Osteocyte (in vitro differentiated cells): ENCODE results near the gene SMIM31. TPM values are rescaled to one million over a fixed set of nuclear protein-coding genes. Genes with fewer than 3 reads are reported as not detected.

Experiments used
- DNase-seq: peaks from one replicate; pipeline ENCODE4 v3.0.0; 2021; ENCODE audit warnings: mixed read lengths; ENCODE audit not compliant: unreplicated experiment; ENCODE audit errors: extremely low spot score
- H3K27ac Mint-ChIP-seq: one replicate; pipeline ENCODE4 v1.8.0; 2021; ENCODE audit warnings: mild to moderate bottlenecking, mixed read lengths; ENCODE audit not compliant: unreplicated experiment
- H3K27me3 Mint-ChIP-seq: one replicate; pipeline ENCODE4 v1.8.0; 2021; ENCODE audit warnings: mixed read lengths; ENCODE audit not compliant: unreplicated experiment
- H3K36me3 Mint-ChIP-seq: one replicate; pipeline ENCODE4 v1.8.0; 2021; ENCODE audit warnings: mixed read lengths; ENCODE audit not compliant: unreplicated experiment
- H3K4me1 Mint-ChIP-seq: one replicate; pipeline ENCODE4 v1.8.0; 2021; ENCODE audit warnings: mixed read lengths; ENCODE audit not compliant: unreplicated experiment
- H3K4me3 Mint-ChIP-seq: one replicate; pipeline ENCODE4 v1.8.0; 2021; ENCODE audit warnings: mild to moderate bottlenecking, moderate library complexity, mixed read lengths; ENCODE audit not compliant: unreplicated experiment
- H3K9me3 Mint-ChIP-seq: one replicate; pipeline ENCODE4 v1.8.0; 2021; ENCODE audit warnings: mixed read lengths; ENCODE audit not compliant: unreplicated experiment
- total RNA-seq: library from RNA; stranded (reverse); gene quantifications from 2 replicates; pipeline ENCODE4 v1.2.1, GENCODE V29; 2021
- TF ChIP-seq, protein P1 (sequence below): fragments of 200-600 bp; sonication (generic); IDR thresholded peaks from 2 replicates; pipeline ENCODE4 v1.5.0; 2021; ENCODE audit warnings: antibody characterized with exemption, mild to moderate bottlenecking, moderate library complexity

Gene SMIM31
- total RNA-seq, 1 donor from 2014 or later: not detected

DNA sequence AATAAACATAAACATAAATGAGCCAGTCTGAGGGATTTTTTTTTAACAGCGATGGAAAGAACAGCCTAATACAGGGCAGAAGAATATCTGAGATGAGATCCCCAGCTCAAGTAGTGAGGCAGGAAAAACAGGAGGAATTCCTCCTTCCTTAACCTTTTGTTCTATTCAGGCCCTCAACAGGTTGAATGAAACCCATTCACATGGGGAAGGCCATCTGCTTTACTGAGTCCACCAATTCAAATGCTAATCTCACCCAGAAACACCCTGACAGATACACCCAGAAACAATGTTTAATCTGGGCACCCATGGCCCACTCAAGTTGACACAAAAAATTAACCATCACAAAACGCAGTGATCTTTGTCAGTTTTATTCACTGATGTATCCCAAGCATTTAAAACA lies 45.5 kb downstream of the SMIM31 start:
- no peaks in the 10 kb centered on the region for H3K36me3 Mint-ChIP-seq
- no peaks in the 10 kb centered on the region for H3K27me3 Mint-ChIP-seq
- no peaks in the 10 kb centered on the region for H3K4me1 Mint-ChIP-seq
- no peak for DNase-seq
- TF ChIP-seq, protein P1, sequence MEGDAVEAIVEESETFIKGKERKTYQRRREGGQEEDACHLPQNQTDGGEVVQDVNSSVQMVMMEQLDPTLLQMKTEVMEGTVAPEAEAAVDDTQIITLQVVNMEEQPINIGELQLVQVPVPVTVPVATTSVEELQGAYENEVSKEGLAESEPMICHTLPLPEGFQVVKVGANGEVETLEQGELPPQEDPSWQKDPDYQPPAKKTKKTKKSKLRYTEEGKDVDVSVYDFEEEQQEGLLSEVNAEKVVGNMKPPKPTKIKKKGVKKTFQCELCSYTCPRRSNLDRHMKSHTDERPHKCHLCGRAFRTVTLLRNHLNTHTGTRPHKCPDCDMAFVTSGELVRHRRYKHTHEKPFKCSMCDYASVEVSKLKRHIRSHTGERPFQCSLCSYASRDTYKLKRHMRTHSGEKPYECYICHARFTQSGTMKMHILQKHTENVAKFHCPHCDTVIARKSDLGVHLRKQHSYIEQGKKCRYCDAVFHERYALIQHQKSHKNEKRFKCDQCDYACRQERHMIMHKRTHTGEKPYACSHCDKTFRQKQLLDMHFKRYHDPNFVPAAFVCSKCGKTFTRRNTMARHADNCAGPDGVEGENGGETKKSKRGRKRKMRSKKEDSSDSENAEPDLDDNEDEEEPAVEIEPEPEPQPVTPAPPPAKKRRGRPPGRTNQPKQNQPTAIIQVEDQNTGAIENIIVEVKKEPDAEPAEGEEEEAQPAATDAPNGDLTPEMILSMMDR: no peak
- H3K27ac Mint-ChIP-seq: no peak overlapping the region
- no peaks in the 10 kb centered on the region for H3K9me3 Mint-ChIP-seq
- H3K4me3 Mint-ChIP-seq: no peak overlapping the region

DNA sequence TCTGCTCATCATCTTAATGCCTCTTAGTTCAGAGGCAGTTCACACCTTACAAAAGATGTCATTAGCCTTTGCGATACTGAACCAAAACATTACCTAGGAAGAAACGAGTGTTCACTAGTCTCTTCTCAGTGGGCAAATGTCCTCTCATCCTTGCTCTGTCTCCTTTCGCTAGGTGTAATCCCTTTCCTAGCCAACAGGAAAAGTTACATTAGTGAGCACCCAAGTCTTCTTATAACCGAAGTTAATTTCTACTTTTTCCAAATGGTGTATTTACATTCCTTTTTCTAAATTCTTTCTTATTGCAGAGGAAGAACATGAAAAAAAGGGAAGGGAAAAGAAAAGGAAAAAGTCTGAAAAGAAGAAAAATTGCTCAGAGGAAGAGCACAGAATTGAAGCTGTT lies 46.9 kb downstream of the SMIM31 start:
- H3K9me3 Mint-ChIP-seq: no peaks in the 10 kb centered on the region
- no peaks in the 10 kb centered on the region for H3K36me3 Mint-ChIP-seq
- no peak overlapping the region for H3K27ac Mint-ChIP-seq
- no peak overlapping the region for H3K4me3 Mint-ChIP-seq
- TF ChIP-seq, protein P1: no peak
- no peak for DNase-seq
- no peaks in the 10 kb centered on the region for H3K4me1 Mint-ChIP-seq
- no peaks in the 10 kb centered on the region for H3K27me3 Mint-ChIP-seq

DNA sequence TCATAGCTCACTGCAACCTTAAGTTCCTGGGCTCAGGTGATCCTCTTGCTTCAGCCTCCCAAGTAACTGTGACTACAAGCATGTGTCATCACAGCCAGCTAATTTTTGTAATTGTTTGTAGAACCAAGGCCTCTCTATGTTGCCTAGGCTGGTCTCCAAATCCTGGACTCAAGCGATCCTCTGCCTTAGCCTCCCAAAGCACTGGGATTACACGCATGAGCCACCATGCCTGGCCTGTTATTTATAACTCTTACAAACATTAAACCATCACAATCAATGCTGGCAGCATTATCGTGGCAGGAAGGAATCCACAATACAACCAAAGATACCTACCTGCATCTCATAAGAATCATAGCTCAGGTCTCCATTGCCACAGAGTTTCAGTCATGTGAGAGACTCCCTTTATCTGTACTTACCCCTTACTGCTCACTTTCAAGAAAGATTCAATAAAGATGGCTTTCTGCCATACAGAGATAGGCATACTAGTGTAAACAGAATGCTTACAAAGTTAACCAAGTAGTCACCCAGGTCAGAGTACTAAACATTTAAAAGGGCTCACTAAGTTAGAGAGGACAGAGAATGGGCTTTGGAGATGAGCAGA lies 48.5 kb downstream of the SMIM31 start:
- TF ChIP-seq, protein P1: no peak
- DNase-seq: no peak
- H3K27me3 Mint-ChIP-seq: no peaks in the 10 kb centered on the region
- no peak overlapping the region for H3K27ac Mint-ChIP-seq
- H3K4me3 Mint-ChIP-seq: no peak overlapping the region
- no peaks in the 10 kb centered on the region for H3K9me3 Mint-ChIP-seq
- no peaks in the 10 kb centered on the region for H3K4me1 Mint-ChIP-seq
- H3K36me3 Mint-ChIP-seq: no peaks in the 10 kb centered on the region

DNA sequence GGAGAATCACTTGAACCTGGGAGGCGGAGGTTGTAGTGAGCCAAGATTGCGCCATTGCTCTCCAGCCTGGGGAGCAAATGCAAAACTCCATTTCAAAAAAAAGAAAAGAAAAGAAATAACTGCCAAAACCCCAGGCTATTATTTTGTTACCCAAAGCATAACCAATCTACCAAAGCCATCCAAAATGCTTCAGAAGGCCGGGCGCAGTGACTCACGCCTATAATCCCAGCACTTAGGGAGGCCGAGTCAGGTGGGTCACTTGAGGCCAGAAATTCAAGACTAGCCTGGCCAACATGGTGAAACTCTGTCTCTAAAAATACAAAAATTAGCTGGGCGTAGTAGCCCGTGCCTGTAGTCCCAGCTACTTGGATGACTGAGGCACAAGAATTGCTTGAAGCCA lies 49.8 kb downstream of the SMIM31 start:
- no peak overlapping the region for H3K4me3 Mint-ChIP-seq

DNA sequence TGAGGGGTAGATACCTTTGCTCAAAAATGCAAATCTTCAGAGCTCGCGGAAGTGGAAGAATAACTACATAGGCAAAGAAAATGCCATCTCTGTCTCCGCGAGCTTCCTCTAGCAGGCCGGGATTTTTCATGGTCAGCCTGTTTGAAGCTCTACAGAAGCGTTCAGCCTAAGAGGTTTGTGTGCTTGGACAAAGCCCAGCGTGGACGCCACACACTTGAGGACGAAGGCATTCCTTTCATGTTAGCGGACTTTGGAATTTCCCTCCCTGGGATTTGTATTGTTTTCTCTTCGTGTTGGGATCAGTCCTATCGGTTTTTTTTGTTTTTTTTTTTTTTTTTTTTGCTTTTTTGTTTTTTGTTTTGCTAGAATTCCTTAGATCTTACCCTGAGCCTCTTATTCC lies 53.7 kb downstream of the SMIM31 start:
- H3K4me3 Mint-ChIP-seq: no peak overlapping the region
- H3K27ac Mint-ChIP-seq: no peak overlapping the region
- DNase-seq: no peak
- no peaks in the 10 kb centered on the region for H3K9me3 Mint-ChIP-seq
- no peaks in the 10 kb centered on the region for H3K4me1 Mint-ChIP-seq
- TF ChIP-seq, protein P1: no peak
- H3K27me3 Mint-ChIP-seq: no peaks in the 10 kb centered on the region
- no peaks in the 10 kb centered on the region for H3K36me3 Mint-ChIP-seq

More for the DNA sequence above, 49.8 kb downstream of the SMIM31 start:
- no peak overlapping the region for H3K27ac Mint-ChIP-seq
- H3K27me3 Mint-ChIP-seq: no peaks in the 10 kb centered on the region
- DNase-seq: no peak
- H3K4me1 Mint-ChIP-seq: no peaks in the 10 kb centered on the region
- H3K9me3 Mint-ChIP-seq: no peaks in the 10 kb centered on the region
- TF ChIP-seq, protein P1: no peak
- H3K36me3 Mint-ChIP-seq: no peaks in the 10 kb centered on the region
